IPS-NIHi7 (cell line): ENCODE results near the gene UNC5A.

Source experiments
- DNase-seq: peaks from one replicate; pipeline ENCODE4 v3.0.0; 2012; ENCODE audit warnings: mixed read lengths; ENCODE audit errors: extremely low spot score

UNC5A gene

GRCh38 chr5:176879663-176880361 lies 69.5 kb downstream of the UNC5A start:
- DNase-seq: no peak

GRCh38 chr5:176880366-176881020 lies 70.1 kb downstream of the UNC5A start:
- DNase-seq: no peak

GRCh38 chr5:176881021-176881749 lies 70.8 kb downstream of the UNC5A start:
- no peak for DNase-seq

GRCh38 chr5:176881816-176882566 lies 71.6 kb downstream of the UNC5A start:
- DNase-seq: no peak

- no peak for DNase-seq
Measured at GRCh38 chr5:176882567-176882903, 72.2 kb downstream of the UNC5A start.

- DNase-seq: no peak
Measured at GRCh38 chr5:176883700-176884570, 73.6 kb downstream of the UNC5A start.

- DNase-seq: no peak
Measured at GRCh38 chr5:176884571-176884890, 74.2 kb downstream of the UNC5A start.

- DNase-seq: no peak
Measured at GRCh38 chr5:176886336-176887251, 76.2 kb downstream of the UNC5A start.

GRCh38 chr5:176887252-176887849 lies 77.0 kb downstream of the UNC5A start:
- no peak for DNase-seq

- no peak for DNase-seq
Measured at GRCh38 chr5:176888016-176888864, 77.9 kb downstream of the UNC5A start.

- DNase-seq: no peak
Measured at GRCh38 chr5:176888865-176889165, 78.5 kb downstream of the UNC5A start.

- no peak for DNase-seq
Measured at GRCh38 chr5:176889321-176890280, 79.2 kb downstream of the UNC5A start.

- DNase-seq: no peak
Measured at GRCh38 chr5:176890455-176891330, 80.3 kb downstream of the UNC5A start.

GRCh38 chr5:176891331-176891958 lies 81.1 kb downstream of the UNC5A start:
- no peak for DNase-seq

- no peak for DNase-seq
Measured at GRCh38 chr5:176892663-176893062, 82.3 kb downstream of the UNC5A start.

- no peak for DNase-seq
Measured at GRCh38 chr5:176894298-176894697, 83.9 kb downstream of the UNC5A start.

GRCh38 chr5:176895831-176896230 lies 85.5 kb downstream of the UNC5A start:
- no peak for DNase-seq
